ENCODE measurements around the gene MRPL14.

Gene MRPL14

DNA sequence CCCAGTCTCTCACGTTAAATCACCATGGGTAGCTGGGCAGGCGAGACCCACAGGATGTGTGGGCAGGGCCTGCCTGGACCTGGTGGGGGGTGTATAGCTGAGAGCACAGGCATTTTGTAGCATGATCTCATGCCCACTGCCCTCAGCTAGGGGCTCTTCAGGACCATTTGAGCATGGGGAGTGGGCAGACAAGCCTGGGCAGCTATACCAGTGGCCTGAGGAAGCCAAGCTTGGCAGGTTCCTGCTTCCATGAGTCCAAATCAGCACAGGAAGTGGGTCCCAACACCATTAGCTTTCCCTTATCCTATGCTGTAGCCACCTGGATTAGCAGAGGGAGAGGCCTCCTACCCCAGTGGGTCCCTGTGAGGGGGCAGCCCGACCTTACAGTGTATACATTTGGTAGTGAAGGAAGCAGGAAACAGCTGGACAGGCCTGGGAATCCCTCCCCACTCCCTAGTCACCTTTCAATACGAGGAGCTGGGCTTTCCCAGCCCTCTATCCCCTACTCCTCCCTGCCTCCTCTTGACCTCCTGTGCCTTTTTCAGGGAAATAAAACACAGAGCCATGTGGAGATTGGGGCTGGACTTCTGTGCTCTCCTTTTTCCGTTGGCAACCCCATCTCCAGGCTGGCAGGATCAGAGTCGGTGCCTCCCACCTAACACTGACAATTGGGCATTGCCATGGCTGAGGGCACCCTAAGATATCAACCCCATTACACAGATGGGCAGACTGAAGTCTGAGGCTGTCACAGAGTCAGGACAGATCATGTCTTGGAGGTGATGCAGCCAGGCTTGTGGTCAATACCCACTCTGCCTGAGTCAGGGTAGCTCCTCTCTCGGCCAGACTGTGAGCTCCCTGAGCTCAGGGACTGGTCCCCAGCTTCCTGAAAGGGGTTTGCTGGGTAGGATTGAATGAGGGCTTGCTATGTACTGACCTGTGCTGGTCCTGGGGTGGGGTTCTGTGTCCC is 59.8 kb downstream of the MRPL14 start:
- H3K9me3 ChIP-seq (ENCODE audit: low read depth, low read length), result no peaks in the 10 kb centered on the region
- TF ChIP-seq EZH2 (IDR thresholded peaks at IDR 0.05), result no peak
- no peak for TF ChIP-seq FOXP2 (optimal IDR thresholded peaks at IDR 0.05; ENCODE audit: control extremely low read depth, extremely low read length, insufficient read depth)
- no peak for TF ChIP-seq POLR2AphosphoS5 (IDR thresholded peaks at IDR 0.05; ENCODE audit: borderline replicate concordance, low read depth, low read length)

DNA sequence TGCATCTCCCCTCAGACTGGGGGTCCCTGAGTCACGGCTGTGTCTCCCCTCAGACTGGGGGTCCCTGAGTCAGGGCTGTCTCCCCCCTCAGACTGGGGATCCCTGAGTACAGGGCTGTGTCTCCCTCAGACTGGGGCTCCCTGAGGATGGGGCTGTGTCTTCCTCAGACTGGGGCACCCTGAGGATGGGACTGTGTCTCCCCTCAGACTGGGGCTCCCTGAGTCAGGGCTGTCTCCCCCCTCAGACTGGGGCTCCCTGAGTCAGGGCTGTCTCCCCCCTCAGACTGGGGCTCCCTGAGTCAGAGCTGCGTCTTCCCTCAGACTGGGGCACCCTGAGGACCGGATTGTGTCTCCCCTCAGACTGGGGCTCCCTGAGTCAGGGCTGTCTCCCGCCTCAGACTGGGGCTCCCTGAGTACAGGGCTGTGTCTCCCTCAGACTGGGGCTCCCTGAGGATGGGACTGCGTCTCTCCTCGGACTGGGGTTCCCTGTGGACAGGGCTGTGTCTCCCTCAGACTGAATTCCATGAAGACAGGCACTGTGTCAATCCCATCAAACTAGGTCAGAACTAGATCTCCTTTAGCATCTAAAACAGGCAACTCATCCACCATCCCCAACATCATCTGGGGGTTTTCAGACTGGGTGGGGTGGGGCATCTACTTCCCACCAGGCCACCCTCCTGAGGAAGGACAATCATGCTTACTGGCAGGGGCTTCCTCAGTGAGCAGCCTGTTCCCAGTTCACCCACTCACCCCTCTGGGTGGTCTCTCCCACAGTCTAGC is 60.7 kb downstream of the MRPL14 start:
- DNase-seq (ENCODE audit: low read depth, low spot score), result no peak
- no peaks in the 10 kb centered on the region for H3K36me3 ChIP-seq (ENCODE audit: insufficient read depth, low read length)
- TF ChIP-seq EZH2 (IDR thresholded peaks at IDR 0.05) (no peak), FOXP2 (optimal IDR thresholded peaks at IDR 0.05; ENCODE audit: control extremely low read depth, extremely low read length, insufficient read depth) (no peak), POLR2AphosphoS5 (IDR thresholded peaks at IDR 0.05; ENCODE audit: borderline replicate concordance, low read depth, low read length) (no peak)
- no peaks in the 10 kb centered on the region for H3K9me3 ChIP-seq (ENCODE audit: low read depth, low read length)
- no peak overlapping the region for H3K27ac ChIP-seq
- no peak overlapping the region for H3K4me3 ChIP-seq
- no peak overlapping the region for H3K9ac ChIP-seq (ENCODE audit: insufficient read length)

More for the DNA sequence above, 59.8 kb downstream of the MRPL14 start:
- H3K4me3 ChIP-seq, result no peak overlapping the region
- H3K9ac ChIP-seq (ENCODE audit: insufficient read length), result no peak overlapping the region
- H3K27ac ChIP-seq, result no peak overlapping the region
- no peak for DNase-seq (ENCODE audit: low read depth, low spot score)
- no peaks in the 10 kb centered on the region for H3K36me3 ChIP-seq (ENCODE audit: insufficient read depth, low read length)

- no peak overlapping the region for H3K9ac ChIP-seq (ENCODE audit: insufficient read length)
Observed at GRCh38 chr6:44065443-44066140, 61.7 kb downstream of the MRPL14 start.

GRCh38 chr6:44064948-44065272 is 62.3 kb downstream of the MRPL14 start:
- H3K4me3 ChIP-seq, result no peak overlapping the region
- TF ChIP-seq EZH2 (IDR thresholded peaks at IDR 0.05) (no peak), FOXP2 (optimal IDR thresholded peaks at IDR 0.05; ENCODE audit: control extremely low read depth, extremely low read length, insufficient read depth) (no peak), POLR2AphosphoS5 (IDR thresholded peaks at IDR 0.05; ENCODE audit: borderline replicate concordance, low read depth, low read length) (no peak)
- H3K9ac ChIP-seq (ENCODE audit: insufficient read length), result no peak overlapping the region
- no peaks in the 10 kb centered on the region for H3K36me3 ChIP-seq (ENCODE audit: insufficient read depth, low read length)
- no peaks in the 10 kb centered on the region for H3K9me3 ChIP-seq (ENCODE audit: low read depth, low read length)
- no peak for DNase-seq (ENCODE audit: low read depth, low spot score)
- no peak overlapping the region for H3K27ac ChIP-seq

More at GRCh38 chr6:44065443-44066140, 61.7 kb downstream of the MRPL14 start:
- H3K4me3 ChIP-seq, result no peak overlapping the region
- H3K27ac ChIP-seq, result no peak overlapping the region
- H3K36me3 ChIP-seq (ENCODE audit: insufficient read depth, low read length), result no peaks in the 10 kb centered on the region
- no peak for DNase-seq (ENCODE audit: low read depth, low spot score)
- H3K9me3 ChIP-seq (ENCODE audit: low read depth, low read length), result no peaks in the 10 kb centered on the region
- TF ChIP-seq POLR2AphosphoS5 (IDR thresholded peaks at IDR 0.05; ENCODE audit: borderline replicate concordance, low read depth, low read length) (no peak), EZH2 (IDR thresholded peaks at IDR 0.05) (no peak)

DNA sequence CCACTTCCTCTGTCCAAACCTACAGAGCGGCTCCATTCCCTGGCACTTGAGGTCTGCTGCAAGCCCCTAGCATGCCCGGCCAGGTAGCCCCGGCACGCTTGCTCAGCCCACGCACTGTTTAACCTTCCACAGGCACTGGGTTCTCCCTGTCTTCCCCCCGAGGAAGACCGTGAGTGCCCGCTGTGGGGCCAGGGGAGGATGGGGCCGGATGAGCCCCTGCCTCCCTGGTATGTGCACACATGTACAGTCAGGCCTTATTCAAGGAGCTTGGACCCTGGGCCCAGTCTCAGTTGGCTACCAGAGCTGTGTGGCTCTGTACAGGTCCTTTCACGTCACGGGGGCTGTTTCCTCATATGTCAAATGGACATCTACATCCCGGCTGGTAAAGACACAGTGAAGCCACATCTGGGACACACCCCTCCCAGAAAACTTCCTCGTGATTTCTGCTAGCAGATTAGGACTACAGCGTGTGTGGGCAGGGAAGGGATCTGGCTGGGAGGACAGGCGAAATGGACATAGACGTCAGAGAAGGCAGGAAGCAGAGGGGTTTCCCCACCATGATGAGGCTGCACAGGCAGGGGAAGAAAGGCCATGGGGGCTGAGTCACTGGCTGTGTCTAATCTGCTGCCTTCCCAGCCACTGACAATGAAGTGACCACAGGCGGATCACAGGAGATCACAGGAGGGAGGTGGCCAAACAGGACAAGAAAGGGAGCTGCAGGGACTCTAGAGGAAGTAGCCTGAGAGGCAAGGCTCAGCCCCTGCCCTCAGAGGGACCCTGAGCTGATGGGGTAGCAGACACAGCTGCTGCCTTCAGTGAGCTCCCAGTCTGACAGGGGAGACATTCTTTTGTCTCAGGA is 62.9 kb downstream of the MRPL14 start:
- no peaks in the 10 kb centered on the region for H3K9me3 ChIP-seq (ENCODE audit: low read depth, low read length)
- no peak overlapping the region for H3K4me3 ChIP-seq
- no peak overlapping the region for H3K9ac ChIP-seq (ENCODE audit: insufficient read length)
- no peak for TF ChIP-seq POLR2AphosphoS5 (IDR thresholded peaks at IDR 0.05; ENCODE audit: borderline replicate concordance, low read depth, low read length)
- TF ChIP-seq EZH2 (IDR thresholded peaks at IDR 0.05), result no peak
- no peak overlapping the region for H3K27ac ChIP-seq
- H3K36me3 ChIP-seq (ENCODE audit: insufficient read depth, low read length), result no peaks in the 10 kb centered on the region
- DNase-seq (ENCODE audit: low read depth, low spot score), result no peak

DNA sequence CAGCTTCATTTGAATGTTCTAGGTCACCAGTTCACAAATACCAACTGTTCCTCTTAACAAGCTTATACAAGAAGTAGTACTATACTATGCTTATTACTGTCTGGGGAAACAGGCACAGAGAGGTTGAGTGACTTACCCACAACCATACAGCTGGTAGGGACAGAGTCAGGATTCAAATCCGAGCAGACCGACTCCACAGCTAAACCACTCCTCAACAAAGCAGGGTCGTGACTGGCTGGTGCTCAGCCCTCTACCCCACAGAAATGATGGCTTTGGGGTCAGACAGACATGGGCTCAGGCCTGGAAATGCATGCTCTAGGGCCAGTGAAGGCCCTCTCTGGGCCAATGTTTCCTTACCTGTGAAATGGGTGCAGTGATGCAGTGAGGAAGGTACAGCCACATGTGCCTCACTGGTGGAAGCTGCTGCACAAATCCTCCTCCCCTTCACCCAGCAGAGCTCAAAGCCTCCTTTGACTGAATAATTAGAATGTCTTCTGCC is 63.6 kb downstream of the MRPL14 start:
- no peak for DNase-seq (ENCODE audit: low read depth, low spot score)
- Histone ChIP-seq H3K36me3 (ENCODE audit: insufficient read depth, low read length) (no peaks in the 10 kb centered on the region), H3K4me3 (no peak overlapping the region), H3K27ac (no peak overlapping the region), H3K9me3 (ENCODE audit: low read depth, low read length) (no peaks in the 10 kb centered on the region), H3K9ac (ENCODE audit: insufficient read length) (no peak overlapping the region)
- no peak for TF ChIP-seq FOXP2 (optimal IDR thresholded peaks at IDR 0.05; ENCODE audit: control extremely low read depth, extremely low read length, insufficient read depth)
- TF ChIP-seq EZH2 (IDR thresholded peaks at IDR 0.05), result no peak
- TF ChIP-seq POLR2AphosphoS5 (IDR thresholded peaks at IDR 0.05; ENCODE audit: borderline replicate concordance, low read depth, low read length), result no peak
